ACC112 (cell line): ENCODE data around the gene PTCD2.

ENCODE experiments used
- H2AFZ ChIP-seq: fragments of 200-600 bp; sonication (generic); one replicate; pipeline ENCODE4 v1.6.0; 2017; ENCODE audit warnings: antibody characterized with exemption, low read length; ENCODE audit not compliant: unreplicated experiment
- H3K27ac ChIP-seq: fragments of 200-600 bp; sonication (generic); 2 replicates; pipeline ENCODE4 v1.5.1; 2014; ENCODE audit warnings: low read depth, mild to moderate bottlenecking, antibody characterized with exemption, low read length, moderate library complexity
- H3K27me3 ChIP-seq: fragments of 200-600 bp; sonication (generic); 2 replicates; pipeline ENCODE4 v1.6.1; 2014; ENCODE audit warnings: mild to moderate bottlenecking, antibody characterized with exemption, low read length, moderate library complexity, mixed read lengths; ENCODE audit not compliant: insufficient read depth
- H3K36me3 ChIP-seq: fragments of 200-600 bp; sonication (generic); 2 replicates; pipeline ENCODE4 v1.6.1; 2016; ENCODE audit warnings: mild to moderate bottlenecking, antibody characterized with exemption, low read length, moderate library complexity, mixed read lengths; ENCODE audit not compliant: insufficient read depth
- H3K4me1 ChIP-seq: fragments of 200-600 bp; sonication (generic); one replicate; pipeline ENCODE4 v1.6.1; 2016; ENCODE audit warnings: low read length, mixed read lengths; ENCODE audit not compliant: insufficient read depth, unreplicated experiment, control insufficient read depth
- H3K4me3 ChIP-seq: fragments of 200-600 bp; sonication (generic); 2 replicates; pipeline ENCODE4 v1.5.1; 2014; ENCODE audit warnings: mild to moderate bottlenecking, low read depth, low read length
- H3K79me2 ChIP-seq: fragments of 200-600 bp; sonication (generic); one replicate; pipeline ENCODE4 v1.6.0; 2016; ENCODE audit warnings: low read length; ENCODE audit not compliant: control insufficient read depth, unreplicated experiment, insufficient read depth

The PTCD2 gene

GRCh38 chr5:72412283-72413055 is 92.3 kb downstream of the PTCD2 start:
- no peak overlapping the region for H3K4me3 ChIP-seq
- H3K27ac ChIP-seq, result no peak overlapping the region
- H3K4me1 ChIP-seq, result peaks cover 41% of the 10 kb centered on the region
- no peak overlapping the region for H2AFZ ChIP-seq
- H3K36me3 ChIP-seq, result no peaks in the 10 kb centered on the region
- no peaks in the 10 kb centered on the region for H3K79me2 ChIP-seq
- no peaks in the 10 kb centered on the region for H3K27me3 ChIP-seq

- no peaks in the 10 kb centered on the region for H3K27me3 ChIP-seq
- no peaks in the 10 kb centered on the region for H3K79me2 ChIP-seq
- H2AFZ ChIP-seq, result no peak overlapping the region
- no peak overlapping the region for H3K4me3 ChIP-seq
- H3K4me1 ChIP-seq, result peaks cover 22% of the 10 kb centered on the region
- no peaks in the 10 kb centered on the region for H3K36me3 ChIP-seq
- H3K27ac ChIP-seq, result no peak overlapping the region
These were observed 95.6 kb downstream of the PTCD2 start for GRCh38 chr5:72415616-72416325.

GRCh38 chr5:72417333-72418062 is 97.3 kb downstream of the PTCD2 start:
- Histone ChIP-seq H2AFZ (no peak overlapping the region), H3K27ac (no peak overlapping the region), H3K4me1 (peaks cover 6% of the 10 kb centered on the region), H3K4me3 (no peak overlapping the region), H3K79me2 (no peaks in the 10 kb centered on the region), H3K27me3 (no peaks in the 10 kb centered on the region), H3K36me3 (no peaks in the 10 kb centered on the region)
